Hepatocyte (in vitro differentiated cells): ENCODE data around the gene SART3. TPM values are rescaled to one million over a fixed set of nuclear protein-coding genes. Genes with fewer than 3 reads are reported as not detected.

Source experiments
- DNase-seq: peaks from one replicate; pipeline ENCODE4 v3.0.0-alpha.2; 2016; ENCODE audit warnings: low spot score
- H2AFZ ChIP-seq: fragments of 200-600 bp; sonication (generic); 2 replicates; pipeline ENCODE4 v1.6.0; 2016; ENCODE audit warnings: antibody characterized with exemption, mild to moderate bottlenecking
- H3K27ac ChIP-seq: fragments of 200-600 bp; sonication (generic); 2 replicates; pipeline ENCODE4 v1.5.1; 2016; ENCODE audit warnings: mild to moderate bottlenecking
- H3K27me3 ChIP-seq: fragments of 200-600 bp; sonication (generic); 2 replicates; pipeline ENCODE4 v1.6.1; 2016
- H3K36me3 ChIP-seq: fragments of 200-600 bp; sonication (generic); replicated peaks from 2 replicates; pipeline ENCODE4 v1.5.1; 2016; ENCODE audit warnings: low read depth; ENCODE audit not compliant: insufficient read depth
- H3K4me1 ChIP-seq: fragments of 200-600 bp; sonication (generic); 2 replicates; pipeline ENCODE4 v1.5.1; 2016; ENCODE audit warnings: mild to moderate bottlenecking, moderate library complexity; ENCODE audit not compliant: insufficient read depth
- H3K4me2 ChIP-seq: fragments of 200-600 bp; sonication (generic); 2 replicates; pipeline ENCODE4 v1.6.0; 2016
- H3K4me3 ChIP-seq: fragments of 200-600 bp; sonication (generic); 2 replicates; pipeline ENCODE4 v1.5.1; 2016; ENCODE audit warnings: mild to moderate bottlenecking
- H3K79me2 ChIP-seq: fragments of 200-600 bp; sonication (generic); 2 replicates; pipeline ENCODE4 v1.6.0; 2017; ENCODE audit warnings: mild to moderate bottlenecking
- H3K9me2 ChIP-seq: fragments of 200-600 bp; sonication (generic); replicated peaks from 2 replicates; pipeline ENCODE4 v1.6.0; 2017; ENCODE audit warnings: mild to moderate bottlenecking; ENCODE audit not compliant: insufficient read depth
- H3K9me3 ChIP-seq: fragments of 200-600 bp; sonication (generic); 2 replicates; pipeline ENCODE4 v1.5.1; 2016; ENCODE audit warnings: low read depth, mild to moderate bottlenecking
- H4K20me1 ChIP-seq: fragments of 200-600 bp; sonication (generic); 2 replicates; pipeline ENCODE4 v1.6.0; 2016; ENCODE audit warnings: mild to moderate bottlenecking; ENCODE audit not compliant: insufficient read depth, poor library complexity, severe bottlenecking
- CTCF ChIP-seq: fragments of 200-600 bp; sonication (generic); IDR thresholded peaks from 2 replicates; pipeline ENCODE4 v1.5.1; 2016; ENCODE audit warnings: antibody characterized with exemption, mild to moderate bottlenecking; ENCODE audit not compliant: poor library complexity
- EZH2 ChIP-seq: fragments of 200-600 bp; sonication (generic); IDR thresholded peaks from 2 replicates; pipeline ENCODE4 v1.6.1; 2016; ENCODE audit warnings: antibody characterized with exemption, mild to moderate bottlenecking, borderline replicate concordance
- EZH2phosphoT487 ChIP-seq: fragments of 200-600 bp; sonication (generic); IDR thresholded peaks from one replicate; pipeline ENCODE4 v1.6.1; 2018; ENCODE audit warnings: antibody characterized with exemption, mild to moderate bottlenecking, low read depth, moderate library complexity; ENCODE audit not compliant: unreplicated experiment, severe bottlenecking
- WGBS: methylation state at CpG from one replicate; pipeline ENCODE4 v1.1.6; 2016; ENCODE audit warnings: low lambda C conversion rate; ENCODE audit errors: missing lambda C conversion rate; 5-methylcytosine and 5-hydroxymethylcytosine counted together
- polyA plus RNA-seq: library from polyadenylated mRNA; unstranded; fragments of >200 nt; fragmentation: Nextera tagmentation; extraction: Ambion mirVana; gene quantifications from 2 replicates; pipeline ENCODE4 v1.2.1, GENCODE V29; 2016
- total RNA-seq: library from RNA; depleted of rRNA; stranded (reverse); fragments of >200 nt; gene quantifications from 2 replicates; pipeline ENCODE4 v1.2.3, GENCODE V29; 2014

SART3 gene
- total and polyA plus RNA-seq, 2 experiments from 2014 or later = 25.0 to 60.4 TPM

GRCh38 chr12:108477055-108477880 lies 83.7 kb downstream of the SART3 start:
- H3K36me3 ChIP-seq = no peaks in the 10 kb centered on the region
- no peak for DNase-seq
- H3K9me2 ChIP-seq = no peaks in the 10 kb centered on the region
- WGBS = 84% methylated on average over 11 of the region's 11 CpGs
- no peaks in the 10 kb centered on the region for H3K4me1 ChIP-seq
- no peak overlapping the region for H3K27ac ChIP-seq
- H3K27me3 ChIP-seq = no peaks in the 10 kb centered on the region
- H3K4me2 ChIP-seq = no peak overlapping the region
- H3K79me2 ChIP-seq = no peaks in the 10 kb centered on the region
- H2AFZ ChIP-seq = no peak overlapping the region
- H3K9me3 ChIP-seq = no peaks in the 10 kb centered on the region
- H4K20me1 ChIP-seq = no peaks in the 10 kb centered on the region
- no peak overlapping the region for H3K4me3 ChIP-seq
- no peak for TF ChIP-seq CTCF
- no peak for TF ChIP-seq EZH2phosphoT487
- TF ChIP-seq EZH2 = no peak

- no peaks in the 10 kb centered on the region for H3K9me2 ChIP-seq
- no peaks in the 10 kb centered on the region for H3K9me3 ChIP-seq
- no peak overlapping the region for H3K4me3 ChIP-seq
- H3K4me1 ChIP-seq = no peaks in the 10 kb centered on the region
- no peak overlapping the region for H2AFZ ChIP-seq
- no peak overlapping the region for H3K27ac ChIP-seq
- H3K27me3 ChIP-seq = peaks cover 7% of the 10 kb centered on the region
- H3K79me2 ChIP-seq = no peaks in the 10 kb centered on the region
- no peak for DNase-seq
- H3K4me2 ChIP-seq = no peak overlapping the region
- TF ChIP-seq CTCF (no peak), EZH2 (no peak), EZH2phosphoT487 (no peak)
- 76% methylated on average over 2 of the region's 2 CpGs for WGBS
- H4K20me1 ChIP-seq = no peaks in the 10 kb centered on the region
- H3K36me3 ChIP-seq = no peaks in the 10 kb centered on the region
Observed at GRCh38 chr12:108475396-108475795, 85.6 kb downstream of the SART3 start.

- WGBS = 84% methylated on average over 5 of the region's 5 CpGs
- no peaks in the 10 kb centered on the region for H3K9me3 ChIP-seq
- no peaks in the 10 kb centered on the region for H4K20me1 ChIP-seq
- H3K36me3 ChIP-seq = no peaks in the 10 kb centered on the region
- H3K4me3 ChIP-seq = no peak overlapping the region
- peaks cover 9% of the 10 kb centered on the region for H3K27me3 ChIP-seq
- H3K27ac ChIP-seq = no peak overlapping the region
- TF ChIP-seq EZH2phosphoT487 = no peak
- no peak for TF ChIP-seq EZH2
- TF ChIP-seq CTCF = no peak
- H3K9me2 ChIP-seq = no peaks in the 10 kb centered on the region
- H3K79me2 ChIP-seq = no peaks in the 10 kb centered on the region
- H2AFZ ChIP-seq = no peak overlapping the region
- no peaks in the 10 kb centered on the region for H3K4me1 ChIP-seq
- no peak for DNase-seq
- no peak overlapping the region for H3K4me2 ChIP-seq
Observed at GRCh38 chr12:108473400-108474055, 87.4 kb downstream of the SART3 start.

Other genes with a start within 250 kb of the SART3 start
- 1.4 and 2.2 TPM in 2 replicates for gene CMKLR1, start 221.9 kb downstream of the SART3 start, total RNA-seq
- 1.5 and 3.1 TPM in 2 replicates for gene CMKLR1, start 221.9 kb downstream of the SART3 start, polyA plus RNA-seq
- gene FICD, start 45.9 kb downstream of the SART3 start, total RNA-seq = 6.3 and 6.4 TPM in 2 replicates
- 6.2 and 6.7 TPM in 2 replicates for gene FICD, start 45.9 kb downstream of the SART3 start, polyA plus RNA-seq
- 107 and 116 TPM in 2 replicates for gene ISCU, start 1.4 kb upstream of the SART3 start, total RNA-seq
- 149 and 169 TPM in 2 replicates for gene ISCU, start 1.4 kb upstream of the SART3 start, polyA plus RNA-seq
- gene TMEM119, start 36.9 kb upstream of the SART3 start, total RNA-seq = 69.7 and 70.1 TPM in 2 replicates
- gene TMEM119, start 36.9 kb upstream of the SART3 start, polyA plus RNA-seq = 54.4 and 59.6 TPM in 2 replicates
- 0.37 and 0.72 TPM in 2 replicates for gene SELPLG, start 72.7 kb upstream of the SART3 start, total RNA-seq
- 1.5 and 1.8 TPM in 2 replicates for gene SELPLG, start 72.7 kb upstream of the SART3 start, polyA plus RNA-seq
- 109 and 137 TPM in 2 replicates for gene CORO1C, start 170.3 kb upstream of the SART3 start, total RNA-seq
- gene CORO1C, start 170.3 kb upstream of the SART3 start, polyA plus RNA-seq = 76.5 and 110 TPM in 2 replicates